Fibroblast of mammary gland (primary cell): ENCODE results near the gene ARMC5.
"Not testable (repeated sequence)": the region's sequence is repeated elsewhere in the genome, so short reads cannot be mapped to it uniquely, and the experiment has no call there.

Experiments
- DNase-seq: peaks from one replicate; pipeline ENCODE4 v3.0.0-alpha.2; 2010; ENCODE audit warnings: low read depth
- H3K4me3 ChIP-seq: 2 replicates; pipeline ENCODE4 v1.5.1; 2011; ENCODE audit warnings: low read depth, mild to moderate bottlenecking, low read length, moderate library complexity; ENCODE audit not compliant: control insufficient read depth
- TF ChIP-seq, protein P1 (sequence below): conservative IDR thresholded peaks from 2 replicates; pipeline ENCODE4 v1.5.1; 2011; ENCODE audit warnings: low read depth, low read length, inconsistent platforms; ENCODE audit not compliant: control insufficient read depth, insufficient read depth

The ARMC5 gene

DNA sequence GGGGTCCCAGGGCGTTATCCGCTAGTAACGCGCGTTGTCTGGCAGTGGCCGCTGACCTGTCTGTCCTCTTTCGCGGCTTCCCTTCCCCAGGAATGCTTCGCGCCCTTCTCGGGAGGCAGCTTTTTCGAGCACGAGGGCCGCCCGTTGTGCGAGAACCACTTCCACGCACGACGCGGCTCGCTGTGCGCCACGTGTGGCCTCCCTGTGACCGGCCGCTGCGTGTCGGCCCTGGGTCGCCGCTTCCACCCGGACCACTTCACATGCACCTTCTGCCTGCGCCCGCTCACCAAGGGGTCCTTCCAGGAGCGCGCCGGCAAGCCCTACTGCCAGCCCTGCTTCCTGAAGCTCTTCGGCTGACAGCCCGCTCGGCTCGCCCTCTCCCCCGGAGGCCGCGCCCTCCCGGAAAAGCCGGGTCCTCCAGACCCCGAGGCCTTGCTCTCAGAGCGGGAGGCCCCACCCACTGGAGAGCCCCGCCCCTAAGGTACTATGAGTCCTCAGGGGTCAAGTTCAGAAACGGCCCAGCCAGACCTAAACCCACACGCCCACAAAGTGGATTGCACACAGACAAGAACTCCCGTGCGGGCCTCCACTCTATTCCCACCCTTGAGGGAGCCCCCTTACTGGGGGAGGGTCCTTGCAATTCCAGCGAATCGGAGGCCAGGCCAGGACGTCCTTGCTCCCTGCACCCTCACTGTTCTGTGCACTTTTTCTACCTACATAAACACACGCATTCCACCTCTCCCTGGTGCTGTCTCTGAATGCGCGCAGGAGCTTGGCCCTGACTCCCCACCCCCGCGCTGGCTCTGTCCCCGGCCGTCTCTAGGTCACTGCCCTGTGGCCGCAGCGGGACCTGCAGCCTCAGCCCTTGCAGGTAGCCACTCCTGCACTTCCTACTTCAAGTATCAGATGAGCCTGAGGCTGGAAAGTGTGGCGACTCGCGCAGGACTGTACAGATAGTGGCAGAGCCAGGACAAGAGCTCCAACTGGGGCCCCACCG is 18.2 kb downstream of the ARMC5 start:
- no peak overlapping the region for H3K4me3 ChIP-seq
- TF ChIP-seq, protein P1, sequence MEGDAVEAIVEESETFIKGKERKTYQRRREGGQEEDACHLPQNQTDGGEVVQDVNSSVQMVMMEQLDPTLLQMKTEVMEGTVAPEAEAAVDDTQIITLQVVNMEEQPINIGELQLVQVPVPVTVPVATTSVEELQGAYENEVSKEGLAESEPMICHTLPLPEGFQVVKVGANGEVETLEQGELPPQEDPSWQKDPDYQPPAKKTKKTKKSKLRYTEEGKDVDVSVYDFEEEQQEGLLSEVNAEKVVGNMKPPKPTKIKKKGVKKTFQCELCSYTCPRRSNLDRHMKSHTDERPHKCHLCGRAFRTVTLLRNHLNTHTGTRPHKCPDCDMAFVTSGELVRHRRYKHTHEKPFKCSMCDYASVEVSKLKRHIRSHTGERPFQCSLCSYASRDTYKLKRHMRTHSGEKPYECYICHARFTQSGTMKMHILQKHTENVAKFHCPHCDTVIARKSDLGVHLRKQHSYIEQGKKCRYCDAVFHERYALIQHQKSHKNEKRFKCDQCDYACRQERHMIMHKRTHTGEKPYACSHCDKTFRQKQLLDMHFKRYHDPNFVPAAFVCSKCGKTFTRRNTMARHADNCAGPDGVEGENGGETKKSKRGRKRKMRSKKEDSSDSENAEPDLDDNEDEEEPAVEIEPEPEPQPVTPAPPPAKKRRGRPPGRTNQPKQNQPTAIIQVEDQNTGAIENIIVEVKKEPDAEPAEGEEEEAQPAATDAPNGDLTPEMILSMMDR: no peak
- no peak for DNase-seq

DNA sequence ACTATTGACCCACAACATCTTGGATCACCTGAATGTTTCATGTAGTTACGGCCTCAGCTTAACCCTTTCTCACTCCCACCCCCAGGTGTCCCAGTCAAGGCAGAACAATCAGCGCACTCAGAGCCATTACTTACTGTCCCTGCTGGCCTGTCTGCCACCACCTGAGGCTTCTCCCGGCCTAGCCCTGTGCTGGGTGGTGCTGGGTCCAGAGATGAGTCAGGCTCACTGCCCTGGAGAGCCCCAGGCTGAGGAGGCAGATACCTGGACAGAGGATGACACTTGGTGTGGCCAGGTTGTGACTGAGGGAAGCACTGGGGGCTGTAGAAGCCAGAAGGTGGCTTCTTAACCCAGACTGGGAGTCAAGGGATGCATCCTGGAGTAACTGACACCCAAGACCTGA is 19.7 kb downstream of the ARMC5 start:
- TF ChIP-seq, protein P1: no peak
- DNase-seq: no peak
- H3K4me3 ChIP-seq: no peak overlapping the region

DNA sequence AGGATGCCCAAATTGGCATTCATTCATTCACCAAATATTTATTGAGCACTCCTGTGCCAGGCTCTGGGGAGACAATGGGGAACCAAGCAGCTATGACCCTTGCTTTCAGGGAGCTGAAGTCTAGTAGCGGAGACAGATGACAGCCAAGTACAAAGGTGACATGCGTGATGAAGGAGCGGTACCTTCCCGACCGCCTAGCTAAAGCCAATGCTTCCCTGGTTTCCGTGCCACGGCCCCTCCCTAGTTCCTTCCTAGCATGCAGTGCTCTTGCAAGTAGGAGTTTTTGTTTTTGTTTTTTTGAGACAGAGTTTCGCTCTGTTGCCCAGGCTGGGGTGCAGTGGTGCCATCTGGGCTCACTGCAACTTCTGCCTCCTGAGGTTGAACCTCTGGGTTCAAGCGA is 20.4 kb downstream of the ARMC5 start:
- TF ChIP-seq, protein P1: no peak
- no peak overlapping the region for H3K4me3 ChIP-seq
- DNase-seq: no peak

DNA sequence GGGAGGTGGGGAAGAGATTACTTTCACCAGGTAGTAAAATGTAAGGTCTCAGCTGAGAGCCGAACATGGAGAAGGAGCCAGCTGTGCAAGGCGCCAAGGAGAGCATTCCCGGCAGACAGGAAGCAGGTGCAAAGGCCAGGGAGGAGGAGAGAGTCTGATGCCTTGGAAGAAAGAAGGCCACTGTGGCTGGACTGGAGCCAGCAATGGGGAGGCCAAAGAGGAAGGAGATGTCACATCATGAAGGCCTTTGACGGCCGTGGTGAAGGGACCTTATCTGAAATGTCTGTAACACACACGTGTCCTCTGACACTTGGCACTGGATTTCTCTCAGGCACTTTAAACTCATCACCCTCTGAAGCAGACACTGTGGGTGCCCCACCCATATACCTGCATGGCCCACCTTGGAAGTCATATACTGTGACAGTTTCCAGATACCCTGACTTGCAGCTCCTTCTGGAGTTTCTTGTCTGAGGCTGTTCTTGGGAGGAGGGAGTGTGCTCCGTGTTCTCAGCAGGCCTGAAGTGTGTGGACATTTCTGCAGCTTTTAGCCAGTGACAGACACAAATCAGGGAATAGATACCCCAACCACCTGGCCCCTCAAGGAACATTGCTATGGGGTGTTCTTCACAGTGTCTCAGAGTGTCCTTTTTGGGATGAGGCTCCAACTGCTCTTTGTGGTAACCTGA is 21.7 kb downstream of the ARMC5 start:
- DNase-seq: no peak
- no peak overlapping the region for H3K4me3 ChIP-seq
- TF ChIP-seq, protein P1: no peak

DNA sequence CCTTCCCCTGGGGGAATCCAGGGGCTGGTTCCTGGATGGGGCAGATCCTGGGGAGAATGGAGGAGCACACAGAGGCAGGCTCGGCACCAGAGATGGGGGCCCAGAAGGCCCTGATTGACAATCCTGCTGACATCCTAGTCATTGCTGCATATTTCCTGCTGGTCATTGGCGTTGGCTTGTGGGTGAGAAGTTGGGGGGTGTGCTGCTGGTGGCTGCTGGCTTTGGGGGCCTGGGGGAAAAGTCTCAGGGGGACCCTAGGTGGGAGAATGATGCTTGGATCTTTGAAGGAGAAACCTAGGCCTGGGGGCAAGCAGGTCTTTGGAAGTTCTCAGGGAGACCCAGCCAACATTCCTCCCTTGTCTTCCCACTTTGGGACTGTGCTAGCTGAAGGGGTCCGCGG is 23.8 kb downstream of the ARMC5 start, which contains the start of gene SLC5A2:
TSS of gene SLC5A2 (plus strand) at position 43 of the 400 bp plus-strand sequence. CDS start at position 57, 14 bp downstream.
- no peak for DNase-seq
- TF ChIP-seq, protein P1: no peak
- no peak within 1 kb of the TSS for H3K4me3 ChIP-seq

DNA sequence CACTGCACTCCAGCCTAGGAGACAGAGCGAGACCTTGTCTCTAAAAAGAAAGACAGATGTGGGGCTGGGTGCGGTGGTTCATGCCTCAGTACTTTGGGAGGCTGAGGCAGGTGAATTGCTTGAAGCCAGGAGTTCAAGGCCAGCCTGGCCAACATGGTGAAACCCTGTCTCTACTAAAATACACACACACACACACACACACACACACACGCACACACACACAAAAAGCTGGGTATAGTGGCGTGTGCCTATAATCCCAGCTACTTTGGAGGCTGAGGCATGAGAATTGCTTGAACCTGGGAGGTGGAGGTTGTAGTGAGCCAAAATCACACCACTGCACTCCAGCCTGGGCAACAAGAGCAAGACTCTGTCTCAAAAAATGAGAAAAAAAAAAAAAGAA is 24.7 kb downstream of the ARMC5 start:
- H3K4me3 ChIP-seq, DNase-seq: not testable (repeated sequence)

DNA sequence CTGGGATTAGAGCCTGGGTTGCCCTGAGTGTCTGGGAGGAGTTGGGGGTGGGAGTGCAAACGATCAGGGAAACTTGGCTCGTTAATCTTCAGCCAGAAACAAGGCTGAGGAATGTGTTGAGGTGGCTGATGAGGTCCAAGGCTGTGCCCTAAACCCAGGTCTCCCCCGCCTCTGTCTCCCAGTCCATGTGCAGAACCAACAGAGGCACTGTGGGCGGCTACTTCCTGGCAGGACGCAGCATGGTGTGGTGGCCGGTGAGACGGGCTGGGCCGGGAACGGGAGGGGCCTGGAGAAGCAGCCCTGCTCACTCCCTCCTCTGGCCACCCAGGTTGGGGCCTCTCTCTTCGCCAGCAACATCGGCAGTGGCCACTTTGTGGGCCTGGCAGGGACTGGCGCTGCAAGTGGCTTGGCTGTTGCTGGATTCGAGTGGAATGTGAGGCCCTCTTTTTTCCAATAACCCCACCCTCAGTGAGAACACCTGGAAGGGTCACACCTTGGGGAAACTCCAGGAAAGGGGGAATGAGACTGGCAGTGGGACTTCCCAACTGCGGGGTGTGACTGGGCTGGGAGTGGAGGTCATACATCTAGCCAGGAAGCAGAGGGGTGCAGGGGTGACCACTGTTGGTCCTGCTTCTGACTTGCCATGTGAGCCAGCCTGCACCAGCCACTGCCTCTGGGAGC is 25.3 kb downstream of the ARMC5 start:
- no peak overlapping the region for H3K4me3 ChIP-seq
- DNase-seq: no peak
- TF ChIP-seq, protein P1: no peak
